Measurements from ENCODE around the gene DNAJB5. TPM values are rescaled to one million over a fixed set of nuclear protein-coding genes. Genes with fewer than 3 reads are reported as not detected.

The DNAJB5 gene
- total RNA-seq, 8 experiments from 2014 or later: 4.8 to 45.8 (median 30.2) TPM

Other genes starting within 250 kb of the DNAJB5 start
- gene PHF24, start 31.5 kb upstream of the DNAJB5 start, total RNA-seq: 10 to 100 TPM in 1 of 8 experiments, 1 to 10 TPM in 3, under 1 TPM in 4; 0.04 to 21.3 (median 0.93) TPM
- 100 to 1,000 TPM; 112 to 342 (median 164) TPM for gene VCP, start 82.9 kb downstream of the DNAJB5 start, total RNA-seq
- 10 to 100 TPM in 7 of 8 experiments, 1 to 10 TPM in 1; 9.1 to 40.7 (median 22.5) TPM for gene FANCG, start 90.2 kb downstream of the DNAJB5 start, total RNA-seq
- 10 to 100 TPM in 5 of 8 experiments, 1 to 10 TPM in 3; 7.8 to 27.0 (median 12.7) TPM for gene PIGO, start 106.8 kb downstream of the DNAJB5 start, total RNA-seq
- 100 to 1,000 TPM in 7 of 8 experiments, 10 to 100 TPM in 1; 87.2 to 178 (median 125) TPM for gene STOML2, start 113.4 kb downstream of the DNAJB5 start, total RNA-seq
- 10 to 100 TPM; 16.1 to 39.3 (median 23.2) TPM for gene ATOSB, start 126.1 kb downstream of the DNAJB5 start, total RNA-seq
- 10 to 100 TPM; 32.3 to 71.1 (median 53.4) TPM for gene UNC13B, start 172.3 kb downstream of the DNAJB5 start, total RNA-seq